HCT116 (cell line): ENCODE measurements around the gene TMEM119. TPM values are rescaled to one million over a fixed set of nuclear protein-coding genes. Genes with fewer than 3 reads are reported as not detected.

Source experiments
- ATAC-seq: fragments of 200-7000 bp; cut with Tn5 transposase; 2 replicates; pipeline ENCODE4 v1.9.1; 2020; ENCODE audit warnings: mild to moderate bottlenecking, moderate library complexity
- BruUV-seq: library from RNA; stranded (reverse); fragments of 400-500 nt; replicated peaks from 2 replicates; lab custom pipeline; 2021; lab: Mats Ljungman, UMichigan
- CTCF ChIA-PET: fragments of 300-600 bp; sonication (Branson Sonifier 250); formaldehyde crosslinking; loops from one replicate; lab custom pipeline; 2021; ENCODE audit warnings: antibody characterized with exemption; lab: Charles Lee
- POLR2A ChIA-PET: fragments of 300-600, 350-600 bp; sonication (Branson Sonifier 250); formaldehyde crosslinking; loops from one replicate; lab custom pipeline; 2021; ENCODE audit warnings: antibody characterized with exemption; lab: Charles Lee
- RAD21 ChIA-PET, 2 experiments: fragments of 300-600 bp; sonication (Branson Sonifier 250); formaldehyde crosslinking; loops; one replicate each; lab custom pipeline; 2023; ENCODE audit warnings: low total read pairs in 2 of 2; ENCODE audit not compliant: uncharacterized antibody in 2 of 2, unreplicated experiment in 2 of 2, low non-redundant PET in 1 of 2; lab: Charles Lee
- DNase-seq: peaks from one replicate; pipeline ENCODE4 v3.0.0-alpha.2; 2010; ENCODE audit warnings: low read depth, low spot score
- H2AFZ ChIP-seq: fragments of 200-600 bp; shearing (Covaris generic), sonication (generic); 2 replicates; pipeline ENCODE4 v1.6.1; 2017; ENCODE audit warnings: low read depth, mixed run types, mixed read lengths, antibody characterized with exemption, low read length; ENCODE audit not compliant: poor library complexity, severe bottlenecking
- H3K27ac ChIP-seq: 2 replicates; pipeline ENCODE4 v1.5.1; 2012; ENCODE audit warnings: low read depth, low read length
- H3K27me3 ChIP-seq: fragments of 200-600 bp; sonication (generic); 2 replicates; pipeline ENCODE4 v1.6.1; 2016; ENCODE audit warnings: mixed run types, low read length, mixed read lengths; ENCODE audit not compliant: insufficient read depth
- H3K36me3 ChIP-seq, 2 experiments: fragments of 200-500 bp in 1 of 2; fragments of 200-600 bp in 1 of 2; sonication (Bioruptor generic) in 1 of 2; sonication (generic) in 1 of 2; 2 replicates each; pipeline versions ENCODE4 v1.5.1 to v1.6.1; 2014 to 2016; ENCODE audit warnings: low read length in 2 of 2, inconsistent platforms in 1 of 2, mixed read lengths in 1 of 2, mixed run types in 1 of 2; ENCODE audit not compliant: insufficient read depth in 2 of 2, control insufficient read depth in 1 of 2
- H3K4me1 ChIP-seq, 2 experiments: fragments of 200-600 bp in 1 of 2; sonication (generic) in 1 of 2; 2 replicates each; pipeline versions ENCODE4 v1.5.1 to v1.6.1; 2012 to 2017; ENCODE audit warnings: low read length in 2 of 2, inconsistent platforms in 1 of 2, mild to moderate bottlenecking in 1 of 2, mixed read lengths in 1 of 2, mixed run types in 1 of 2, moderate library complexity in 1 of 2; ENCODE audit not compliant: insufficient read depth in 2 of 2, control insufficient read depth in 1 of 2
- H3K4me2 ChIP-seq: fragments of 200-600 bp; sonication (generic); 2 replicates; pipeline ENCODE4 v1.6.1; 2017; ENCODE audit warnings: mixed run types, low read length, mixed read lengths
- H3K4me3 ChIP-seq, 2 experiments: fragments of 200-600 bp in 1 of 2; sonication (generic) in 1 of 2; replicated peaks in 1 of 2; 2 replicates each; pipeline ENCODE4 v1.5.1; 2011 to 2016; ENCODE audit warnings: low read length in 2 of 2, control low read depth in 1 of 2, low read depth in 1 of 2, mild to moderate bottlenecking in 1 of 2, mixed read lengths in 1 of 2, mixed run types in 1 of 2
- H3K79me2 ChIP-seq: fragments of 200-600 bp; sonication (generic); 2 replicates; pipeline ENCODE4 v1.6.1; 2017; ENCODE audit warnings: mild to moderate bottlenecking, mixed run types, low read length, moderate library complexity, mixed read lengths; ENCODE audit not compliant: insufficient read depth
- H3K9ac ChIP-seq: fragments of 200-600 bp; sonication (generic); 2 replicates; pipeline ENCODE4 v1.6.1; 2016; ENCODE audit warnings: low read length, mixed read lengths
- H3K9me2 ChIP-seq: fragments of 200-600 bp; sonication (generic), shearing (Covaris generic); 2 replicates; pipeline ENCODE4 v1.6.1; 2017; ENCODE audit warnings: mixed run types, mild to moderate bottlenecking, moderate library complexity; ENCODE audit not compliant: insufficient read depth
- H3K9me3 ChIP-seq, 2 experiments: fragments of 200-500 bp in 1 of 2; fragments of 200-600 bp in 1 of 2; sonication (Bioruptor generic) in 1 of 2; sonication (generic) in 1 of 2; 2 replicates each; pipeline ENCODE4 v1.6.1; 2014 to 2017; ENCODE audit warnings: low read length in 2 of 2, mixed read lengths in 2 of 2, inconsistent platforms in 1 of 2, low read depth in 1 of 2, mild to moderate bottlenecking in 1 of 2, mixed run types in 1 of 2, moderate library complexity in 1 of 2; ENCODE audit not compliant: control insufficient read depth in 1 of 2, insufficient read depth in 1 of 2
- H4K20me1 ChIP-seq: fragments of 200-600 bp; sonication (generic), shearing (Covaris generic); 2 replicates; pipeline ENCODE4 v1.6.1; 2017; ENCODE audit warnings: mixed run types, mild to moderate bottlenecking, moderate library complexity; ENCODE audit not compliant: insufficient read depth
- CBX3 ChIP-seq: IDR thresholded peaks from 2 replicates; pipeline ENCODE4 v1.6.1; 2012; ENCODE audit warnings: low read depth
- CTCF ChIP-seq, 3 experiments: fragments of 200-600 bp in 1 of 3; sonication (generic) in 1 of 3; IDR thresholded peaks in 2 of 3; conservative IDR thresholded peaks in 1 of 3; 2 replicates each; pipeline ENCODE4 v1.5.1; 2012 to 2017; ENCODE audit warnings: low read depth in 2 of 3, low read length in 2 of 3, antibody characterized with exemption in 1 of 3, borderline replicate concordance in 1 of 3, control low read depth in 1 of 3, mild to moderate bottlenecking in 1 of 3, mixed read lengths in 1 of 3, mixed run types in 1 of 3, moderate library complexity in 1 of 3; ENCODE audit not compliant: insufficient read depth in 1 of 3
- ELF1 ChIP-seq: IDR thresholded peaks from 2 replicates; pipeline ENCODE4 v1.6.1; 2012; ENCODE audit warnings: low read depth, borderline replicate concordance
- EZH2 ChIP-seq: fragments of 200-600 bp; sonication (generic); IDR thresholded peaks from 2 replicates; pipeline ENCODE4 v1.6.1; 2017; ENCODE audit warnings: antibody characterized with exemption, mixed run types
- JUND ChIP-seq: IDR thresholded peaks from 2 replicates; pipeline ENCODE4 v1.6.1; 2012
- MAX ChIP-seq: IDR thresholded peaks from 2 replicates; pipeline ENCODE4 v1.6.1; 2012
- POLR2AphosphoS5 ChIP-seq: IDR thresholded peaks from 2 replicates; pipeline ENCODE4 v1.6.1; 2011; ENCODE audit warnings: mild to moderate bottlenecking, low read depth, low read length, moderate library complexity
- SIN3A ChIP-seq: IDR thresholded peaks from 2 replicates; pipeline ENCODE4 v1.6.1; 2012; ENCODE audit warnings: low read depth
- SP1 ChIP-seq: IDR thresholded peaks from 2 replicates; pipeline ENCODE4 v1.6.1; 2012; ENCODE audit warnings: low read depth
- SRF ChIP-seq: IDR thresholded peaks from 2 replicates; pipeline ENCODE4 v1.6.1; 2012; ENCODE audit warnings: low read depth
- YY1 ChIP-seq: IDR thresholded peaks from 2 replicates; pipeline ENCODE4 v1.6.1; 2011; ENCODE audit warnings: low read length, low read depth, moderate library complexity, mild to moderate bottlenecking; ENCODE audit not compliant: insufficient replicate concordance; ENCODE audit errors: extremely low read depth
- ZBTB33 ChIP-seq: IDR thresholded peaks from 2 replicates; pipeline ENCODE4 v1.6.1; 2011; ENCODE audit warnings: mild to moderate bottlenecking, low read length, moderate library complexity; ENCODE audit not compliant: insufficient replicate concordance; ENCODE audit errors: extremely low read depth
- ZNF274 ChIP-seq: fragments of 200-500 bp; sonication (Bioruptor generic); IDR thresholded peaks from 2 replicates; pipeline ENCODE4 v1.6.1; 2014; ENCODE audit warnings: mild to moderate bottlenecking, low read depth, low read length, inconsistent platforms
- intact Hi-C: fragments of 100-400 bp; cut with micrococcal nuclease; formaldehyde crosslinking; loops from 2 replicates; pipeline ENCODE4 v1.10.0; 2022
- total RNA-seq: library from RNA; stranded (reverse); gene quantifications from one replicate; pipeline ENCODE4 v1.2.1, GENCODE V29; 2021; ENCODE audit not compliant: unreplicated experiment

TMEM119 gene
- total RNA-seq, 1 experiment from 2014 or later = not detected

GRCh38 chr12:108587826-108588225 lies 10.1 kb downstream of the TMEM119 start:
- H3K9me3 ChIP-seq = no peaks in the 10 kb centered on the region
- no peak overlapping the region for H3K27ac ChIP-seq
- no peak for DNase-seq
- no peak overlapping the region for H3K4me2 ChIP-seq
- H3K27me3 ChIP-seq = no peaks in the 10 kb centered on the region
- H3K36me3 ChIP-seq = no peaks in the 10 kb centered on the region
- CTCF ChIA-PET = no interaction called here
- H2AFZ ChIP-seq = no peak overlapping the region
- ATAC-seq = no peak
- H3K4me3 ChIP-seq = no peak overlapping the region
- H3K4me1 ChIP-seq = no peaks in the 10 kb centered on the region
- H3K79me2 ChIP-seq = no peaks in the 10 kb centered on the region
- POLR2A ChIA-PET = no interaction called here
- BruUV-seq = no TSS peak
- H3K9me2 ChIP-seq = no peaks in the 10 kb centered on the region
- RAD21 ChIA-PET = no interaction called here
- TF ChIP-seq ELF1 (no peak), POLR2AphosphoS5 (no peak), JUND (no peak), SRF (no peak), YY1 (no peak), ZBTB33 (no peak), EZH2 (no peak), CBX3 (no peak), MAX (no peak), CTCF (IDR thresholded peaks at IDR 0.05 in 2 of 3, conservative IDR thresholded peaks at IDR 0.05 in 1 of 3; ENCODE audit: borderline replicate concordance in 1 of 3, insufficient read depth in 1 of 3, low read depth in 2 of 3, low read length in 2 of 3) (no peak), SP1 (no peak), SIN3A (no peak), ZNF274 (no peak)
- H4K20me1 ChIP-seq = no peaks in the 10 kb centered on the region
- no peak overlapping the region for H3K9ac ChIP-seq
- intact Hi-C loops = no loop called here
